Measurements from ENCODE around the gene NOTUM. TPM values are rescaled to one million over a fixed set of nuclear protein-coding genes. Genes with fewer than 3 reads are reported as not detected.

NOTUM gene
- polyA plus RNA-seq, 3 donors: not detected

GRCh38 chr17:81959362-81960129 is 1.4 kb downstream of the NOTUM start:
- H3K27ac ChIP-seq (ENCODE audit: low read depth in 1 of 2, low read length in 2 of 2): no peak overlapping the region
- no peaks in the 10 kb centered on the region for H4K20me1 ChIP-seq (ENCODE audit: insufficient read depth, low read length)
- peak overlapping the region; percentile 85 for H2AFZ ChIP-seq (ENCODE audit: insufficient read depth, low read depth, low read length, poor library complexity, severe bottlenecking)
- peaks cover 10 to 19% of the 10 kb centered on the region in 2 donors for H3K4me1 ChIP-seq (ENCODE audit: control insufficient read depth in 1 of 2, insufficient read depth in 2 of 2, low read length in 2 of 2)
- peaks cover 0 to 6% of the 10 kb centered on the region in 2 donors for H3K9me3 ChIP-seq (replicated peaks in 1 of 2; ENCODE audit: control insufficient read depth in 1 of 2, insufficient read depth in 1 of 2, low read length in 2 of 2)
- TF ChIP-seq CTCF (IDR thresholded peaks at IDR 0.05): peak; percentile 92
- Mint-ChIP-seq H3K9me3 (peaks cover 0 to 12% (median 4%) of the 10 kb centered on the region in 7 donors), H3K36me3 (peaks cover 0 to 6% of the 10 kb centered on the region in 2 donors), H3K4me1 (peaks cover 5% of the 10 kb centered on the region), H3K4me3 (peak overlapping the region; percentile 60 to 82), H3K27me3 (ENCODE audit: low read depth in 3 of 3) (peaks cover 38 to 67% (median 46%) of the 10 kb centered on the region in 3 donors), H3K27ac (no peak overlapping the region)
- WGBS (ENCODE audit: insufficient coverage): under 1% methylated on average over 111 of the region's 112 CpGs
- intact Hi-C loops (cut with micrococcal nuclease): loop anchor here (1.0 to 5.0 kb wide), 3 partner anchors 62 to 193 kb away; partner anchors contain the start of genes CENPX (in 1 of the 2) and LRRC45 (in 1 of the 2)
- peak; percentile 62 to 83 (median 66) for DNase-seq
- no peaks in the 10 kb centered on the region for H3K36me3 ChIP-seq (replicated peaks in 1 of 2; ENCODE audit: control insufficient read depth in 1 of 2, insufficient read depth in 2 of 2, low read length in 2 of 2)
- peak overlapping the region; percentile 40 for H3K9ac ChIP-seq (ENCODE audit: insufficient read depth, low read length, poor library complexity, severe bottlenecking)
- peak overlapping the region; percentile 79 for H3K4me2 ChIP-seq (replicated peaks; ENCODE audit: extremely low read depth, low read length, poor library complexity, severe bottlenecking)
- H3K27me3 ChIP-seq (ENCODE audit: control insufficient read depth in 2 of 2, insufficient read depth in 2 of 2, low read length in 2 of 2): peaks cover 22 to 52% of the 10 kb centered on the region in 2 donors
- H3K79me2 ChIP-seq (ENCODE audit: insufficient read depth, low read length): no peaks in the 10 kb centered on the region
- H3K4me3 ChIP-seq (replicated peaks in 1 of 3; ENCODE audit: low read depth in 2 of 3, low read length in 3 of 3): peak overlapping the region in 2 of 3 experiments; percentile 14 to 70

- H3K4me3 ChIP-seq (replicated peaks in 1 of 3; ENCODE audit: low read depth in 2 of 3, low read length in 3 of 3): peak overlapping the region in 1 of 3 experiments; percentile 70
- no peak for TF ChIP-seq CTCF (IDR thresholded peaks at IDR 0.05)
Measured at GRCh38 chr17:81958633-81959342, 2.2 kb downstream of the NOTUM start.

More at GRCh38 chr17:81958633-81959342, 2.2 kb downstream of the NOTUM start:
- Histone ChIP-seq H3K9ac (ENCODE audit: insufficient read depth, low read length, poor library complexity, severe bottlenecking) (peak overlapping the region; percentile 40), H3K27me3 (ENCODE audit: control insufficient read depth in 2 of 2, insufficient read depth in 2 of 2, low read length in 2 of 2) (peaks cover 22 to 46% of the 10 kb centered on the region in 2 donors), H4K20me1 (ENCODE audit: insufficient read depth, low read length) (no peaks in the 10 kb centered on the region), H3K36me3 (replicated peaks in 1 of 2; ENCODE audit: control insufficient read depth in 1 of 2, insufficient read depth in 2 of 2, low read length in 2 of 2) (no peaks in the 10 kb centered on the region), H2AFZ (ENCODE audit: insufficient read depth, low read depth, low read length, poor library complexity, severe bottlenecking) (peak overlapping the region; percentile 85), H3K4me2 (replicated peaks; ENCODE audit: extremely low read depth, low read length, poor library complexity, severe bottlenecking) (peak overlapping the region; percentile 79), H3K79me2 (ENCODE audit: insufficient read depth, low read length) (no peaks in the 10 kb centered on the region), H3K4me1 (ENCODE audit: control insufficient read depth in 1 of 2, insufficient read depth in 2 of 2, low read length in 2 of 2) (peaks cover 10 to 19% of the 10 kb centered on the region in 2 donors), H3K9me3 (replicated peaks in 1 of 2; ENCODE audit: control insufficient read depth in 1 of 2, insufficient read depth in 1 of 2, low read length in 2 of 2) (peaks cover 0 to 6% of the 10 kb centered on the region in 2 donors), H3K27ac (ENCODE audit: low read depth in 1 of 2, low read length in 2 of 2) (no peak overlapping the region)
- 69% methylated on average over 12 of the region's 15 CpGs for WGBS (ENCODE audit: insufficient coverage)
- peak overlapping the region; percentile 60 to 82 for H3K4me3 Mint-ChIP-seq
- peaks cover 0 to 10% (median 4%) of the 10 kb centered on the region in 7 donors for H3K9me3 Mint-ChIP-seq
- H3K27ac Mint-ChIP-seq: no peak overlapping the region
- H3K36me3 Mint-ChIP-seq: peaks cover 0 to 6% of the 10 kb centered on the region in 2 donors
- DNase-seq: peak in 1 of 3 donors; percentile 4
- intact Hi-C loops (cut with micrococcal nuclease): loop anchor here (1.0 to 2.0 kb wide), 2 partner anchors 63 to 64 kb away; partner anchors contain the start of genes CENPX (in 1 of the 2) and LRRC45 (in 1 of the 2)
- peaks cover 5% of the 10 kb centered on the region for H3K4me1 Mint-ChIP-seq
- peaks cover 32 to 59% (median 40%) of the 10 kb centered on the region in 3 donors for H3K27me3 Mint-ChIP-seq (ENCODE audit: low read depth in 3 of 3)

Measured in CD14-positive monocyte (primary cell).